Measurements from ENCODE around the gene IFT80. TPM values are rescaled to one million over a fixed set of nuclear protein-coding genes. Genes with fewer than 3 reads are reported as not detected.
"Not testable (repeated sequence)": the region's sequence is repeated elsewhere in the genome, so short reads cannot be mapped to it uniquely, and the experiment has no call there.

The IFT80 gene
- total and polyA plus RNA-seq, 2 donors (not counting 1 experiment from before 2014, with no cell fraction given): 38.4 to 75.0 TPM

- Histone ChIP-seq H3K4me1 (ENCODE audit: control insufficient read depth, extremely low read depth, insufficient read depth, low read length) (no peaks in the 10 kb centered on the region), H3K27ac (ENCODE audit: insufficient read depth, low read length) (no peak overlapping the region), H3K79me2 (ENCODE audit: control insufficient read depth, insufficient read depth, low read length) (no peaks in the 10 kb centered on the region), H3K4me3 (replicated peaks in 1 of 4; ENCODE audit: control extremely low read depth in 1 of 4, insufficient read depth in 1 of 4, low read depth in 3 of 4, low read length in 4 of 4) (no peak overlapping the region), H2AFZ (ENCODE audit: low read length) (no peak overlapping the region), H4K20me1 (ENCODE audit: control insufficient read depth, extremely low read depth, insufficient read depth, low read length) (no peaks in the 10 kb centered on the region), H3K27me3 (ENCODE audit: control insufficient read depth, insufficient read depth, low read length) (no peaks in the 10 kb centered on the region), H3K9ac (ENCODE audit: insufficient read depth, low read length) (no peak overlapping the region), H3K9me3 (ENCODE audit: control insufficient read depth, insufficient read depth, low read depth, low read length) (no peaks in the 10 kb centered on the region), H3K36me3 (ENCODE audit: control insufficient read depth, insufficient read depth, low read length) (no peaks in the 10 kb centered on the region), H3K4me2 (ENCODE audit: extremely low read depth, insufficient read depth, low read length) (no peak overlapping the region)
- DNase-seq (ENCODE audit: low read depth in 2 of 2): no peak
- TF ChIP-seq CTCF (conservative IDR thresholded peaks at IDR 0.05 in 1 of 2, IDR thresholded peaks at IDR 0.05 in 1 of 2; ENCODE audit: low read depth in 1 of 2, low read length in 2 of 2) (no peak), EZH2 (IDR thresholded peaks at IDR 0.05; ENCODE audit: low read length, missing control alignments) (no peak)
Measured at GRCh38 chr3:160247766-160248165, 151.3 kb downstream of the IFT80 start.

- no peak overlapping the region for H2AFZ ChIP-seq (ENCODE audit: low read length)
- H3K79me2 ChIP-seq (ENCODE audit: control insufficient read depth, insufficient read depth, low read length): no peaks in the 10 kb centered on the region
- no peaks in the 10 kb centered on the region for H3K9me3 ChIP-seq (ENCODE audit: control insufficient read depth, insufficient read depth, low read depth, low read length)
- TF ChIP-seq CTCF (conservative IDR thresholded peaks at IDR 0.05 in 1 of 2, IDR thresholded peaks at IDR 0.05 in 1 of 2; ENCODE audit: low read depth in 1 of 2, low read length in 2 of 2) (no peak), EZH2 (IDR thresholded peaks at IDR 0.05; ENCODE audit: low read length, missing control alignments) (no peak)
- H3K27ac ChIP-seq (ENCODE audit: insufficient read depth, low read length): no peak overlapping the region
- no peaks in the 10 kb centered on the region for H3K27me3 ChIP-seq (ENCODE audit: control insufficient read depth, insufficient read depth, low read length)
- no peaks in the 10 kb centered on the region for H3K4me1 ChIP-seq (ENCODE audit: control insufficient read depth, extremely low read depth, insufficient read depth, low read length)
- no peak overlapping the region for H3K4me2 ChIP-seq (ENCODE audit: extremely low read depth, insufficient read depth, low read length)
- H3K4me3 ChIP-seq (replicated peaks in 1 of 4; ENCODE audit: control extremely low read depth in 1 of 4, insufficient read depth in 1 of 4, low read depth in 3 of 4, low read length in 4 of 4): no peak overlapping the region
- H4K20me1 ChIP-seq (ENCODE audit: control insufficient read depth, extremely low read depth, insufficient read depth, low read length): no peaks in the 10 kb centered on the region
- no peaks in the 10 kb centered on the region for H3K36me3 ChIP-seq (ENCODE audit: control insufficient read depth, insufficient read depth, low read length)
- H3K9ac ChIP-seq (ENCODE audit: insufficient read depth, low read length): no peak overlapping the region
- DNase-seq (ENCODE audit: low read depth in 2 of 2): peak in 1 of 2 donors; percentile 84
Measured at GRCh38 chr3:160245261-160245800, 153.7 kb downstream of the IFT80 start.

GRCh38 chr3:160240719-160241118 is 158.3 kb downstream of the IFT80 start:
- not testable (repeated sequence) for H3K79me2 ChIP-seq (ENCODE audit: control insufficient read depth, insufficient read depth, low read length); H3K36me3 ChIP-seq (ENCODE audit: control insufficient read depth, insufficient read depth, low read length); H2AFZ ChIP-seq (ENCODE audit: low read length); H3K4me1 ChIP-seq (ENCODE audit: control insufficient read depth, extremely low read depth, insufficient read depth, low read length); H3K4me3 ChIP-seq (replicated peaks in 1 of 4; ENCODE audit: control extremely low read depth in 1 of 4, insufficient read depth in 1 of 4, low read depth in 3 of 4, low read length in 4 of 4); H3K4me2 ChIP-seq (ENCODE audit: extremely low read depth, insufficient read depth, low read length); H3K9me3 ChIP-seq (ENCODE audit: control insufficient read depth, insufficient read depth, low read depth, low read length); H4K20me1 ChIP-seq (ENCODE audit: control insufficient read depth, extremely low read depth, insufficient read depth, low read length); H3K27me3 ChIP-seq (ENCODE audit: control insufficient read depth, insufficient read depth, low read length); H3K27ac ChIP-seq (ENCODE audit: insufficient read depth, low read length); H3K9ac ChIP-seq (ENCODE audit: insufficient read depth, low read length); DNase-seq (ENCODE audit: low read depth in 2 of 2)

Data from fibroblast of lung (primary cell).